ENCODE data around the gene BBS5. TPM values are rescaled to one million over a fixed set of nuclear protein-coding genes. Genes with fewer than 3 reads are reported as not detected.

The BBS5 gene
- total RNA-seq, 1 experiment from 2014 or later = 4.6 TPM

GRCh38 chr2:169512525-169512924 is 33.2 kb downstream of the BBS5 start:
- Histone ChIP-seq H3K4me3 (replicated peaks in 1 of 2; ENCODE audit: low read depth in 1 of 2, low read length in 2 of 2) (no peak overlapping the region), H3K4me2 (ENCODE audit: low read length) (no peak overlapping the region), H3K27ac (ENCODE audit: low read depth, low read length) (no peak overlapping the region), H3K79me2 (ENCODE audit: insufficient read depth, low read length) (no peaks in the 10 kb centered on the region), H4K20me1 (ENCODE audit: insufficient read depth) (no peaks in the 10 kb centered on the region), H3K9ac (ENCODE audit: low read length) (no peak overlapping the region), H3K9me3 (ENCODE audit: control insufficient read depth in 1 of 2, insufficient read depth in 1 of 2, low read depth in 1 of 2, low read length in 2 of 2) (no peaks in the 10 kb centered on the region), H3K36me3 (ENCODE audit: control insufficient read depth in 1 of 2, insufficient read depth in 2 of 2, low read length in 2 of 2) (no peaks in the 10 kb centered on the region), H2AFZ (ENCODE audit: low read depth, low read length, poor library complexity, severe bottlenecking) (no peak overlapping the region), H3K9me2 (ENCODE audit: insufficient read depth) (no peaks in the 10 kb centered on the region), H3K27me3 (ENCODE audit: insufficient read depth, low read length) (no peaks in the 10 kb centered on the region), H3K4me1 (ENCODE audit: control insufficient read depth in 1 of 2, insufficient read depth in 2 of 2, low read length in 2 of 2) (peaks cover 10 to 31% of the 10 kb centered on the region in 2 experiments)
- no peak for TF ChIP-seq YY1 (IDR thresholded peaks at IDR 0.05; ENCODE audit: extremely low read depth, insufficient replicate concordance, low read depth, low read length)
- POLR2A ChIA-PET = no interaction called here
- no TSS peak for BruUV-seq (replicated peaks)
- CTCF ChIA-PET = no interaction called here
- ATAC-seq = no peak
- RAD21 ChIA-PET (ENCODE audit: low non-redundant PET in 1 of 2, low total read pairs in 2 of 2, uncharacterized antibody in 2 of 2, unreplicated experiment in 2 of 2) = no interaction called here
- DNase-seq (ENCODE audit: low read depth, low spot score) = no peak
- intact Hi-C loops (cut with micrococcal nuclease) = no loop called here

DNA sequence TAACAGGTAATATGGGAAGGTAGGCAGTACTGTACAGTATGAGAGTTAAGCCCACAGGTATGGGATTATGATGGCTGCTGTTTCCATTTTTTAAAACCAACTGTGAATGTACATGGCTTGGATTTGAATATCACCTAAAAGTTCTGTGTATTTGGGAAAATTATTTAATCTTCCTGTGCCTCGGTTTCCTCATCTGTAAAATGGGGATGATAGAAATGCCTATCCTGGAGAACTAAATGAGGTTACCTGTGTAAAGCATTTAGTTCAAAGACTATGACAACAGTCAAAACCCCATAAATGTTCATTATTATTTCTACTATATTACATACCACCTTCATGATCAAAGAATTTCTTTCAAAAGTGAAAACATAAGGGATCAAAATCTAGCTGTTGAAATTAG is 33.8 kb downstream of the BBS5 start:
- no peaks in the 10 kb centered on the region for H3K9me2 ChIP-seq (ENCODE audit: insufficient read depth)
- POLR2A ChIA-PET = no interaction called here
- no peaks in the 10 kb centered on the region for H3K9me3 ChIP-seq (ENCODE audit: control insufficient read depth in 1 of 2, insufficient read depth in 1 of 2, low read depth in 1 of 2, low read length in 2 of 2)
- TF ChIP-seq FOSL1 (IDR thresholded peaks at IDR 0.05; ENCODE audit: low read depth) (no peak), RAD21 (IDR thresholded peaks at IDR 0.05; ENCODE audit: low read depth) (no peak), CEBPB (IDR thresholded peaks at IDR 0.05; ENCODE audit: low read depth) (no peak), MAX (IDR thresholded peaks at IDR 0.05) (no peak), SP1 (IDR thresholded peaks at IDR 0.05; ENCODE audit: low read depth) (no peak), ZFX (IDR thresholded peaks at IDR 0.05) (no peak), POLR2A (IDR thresholded peaks at IDR 0.05; ENCODE audit: borderline replicate concordance, extremely low read depth, insufficient read depth, insufficient read length) (no peak), CTCF (IDR thresholded peaks at IDR 0.05 in 2 of 3, conservative IDR thresholded peaks at IDR 0.05 in 1 of 3; ENCODE audit: borderline replicate concordance in 1 of 3, insufficient read depth in 1 of 3, low read depth in 2 of 3, low read length in 2 of 3) (no peak), REST (IDR thresholded peaks at IDR 0.05; ENCODE audit: low read depth) (no peak), SIN3A (IDR thresholded peaks at IDR 0.05; ENCODE audit: low read depth) (no peak), SRF (IDR thresholded peaks at IDR 0.05; ENCODE audit: low read depth) (no peak), ZNF274 (IDR thresholded peaks at IDR 0.05; ENCODE audit: low read depth, low read length) (no peak), YY1 (IDR thresholded peaks at IDR 0.05; ENCODE audit: extremely low read depth, insufficient replicate concordance, low read depth, low read length) (no peak), EZH2 (IDR thresholded peaks at IDR 0.05) (no peak)
- no peak overlapping the region for H3K4me3 ChIP-seq (replicated peaks in 1 of 2; ENCODE audit: low read depth in 1 of 2, low read length in 2 of 2)
- no peak for DNase-seq (ENCODE audit: low read depth, low spot score)
- CTCF ChIA-PET = no interaction called here
- no peaks in the 10 kb centered on the region for H3K36me3 ChIP-seq (ENCODE audit: control insufficient read depth in 1 of 2, insufficient read depth in 2 of 2, low read length in 2 of 2)
- ATAC-seq = no peak
- no peaks in the 10 kb centered on the region for H3K27me3 ChIP-seq (ENCODE audit: insufficient read depth, low read length)
- BruUV-seq (replicated peaks) = no TSS peak
- no peak overlapping the region for H3K9ac ChIP-seq (ENCODE audit: low read length)
- H3K4me1 ChIP-seq (ENCODE audit: control insufficient read depth in 1 of 2, insufficient read depth in 2 of 2, low read length in 2 of 2) = peaks cover 7 to 25% of the 10 kb centered on the region in 2 experiments
- no peak overlapping the region for H3K4me2 ChIP-seq (ENCODE audit: low read length)
- H2AFZ ChIP-seq (ENCODE audit: low read depth, low read length, poor library complexity, severe bottlenecking) = no peak overlapping the region
- no peaks in the 10 kb centered on the region for H4K20me1 ChIP-seq (ENCODE audit: insufficient read depth)
- RAD21 ChIA-PET (ENCODE audit: low non-redundant PET in 1 of 2, low total read pairs in 2 of 2, uncharacterized antibody in 2 of 2, unreplicated experiment in 2 of 2) = no interaction called here
- H3K79me2 ChIP-seq (ENCODE audit: insufficient read depth, low read length) = no peaks in the 10 kb centered on the region
- intact Hi-C loops (cut with micrococcal nuclease) = no loop called here
- no peak overlapping the region for H3K27ac ChIP-seq (ENCODE audit: low read depth, low read length)

Data from HCT116 (cell line).